SK-N-SH (cell line): Measurements from ENCODE around the gene FOXD3. TPM values are rescaled to one million over a fixed set of nuclear protein-coding genes. Genes with fewer than 3 reads are reported as not detected.

Experiments
- CTCF ChIA-PET: fragments of 300-600, 350-600 bp; formaldehyde crosslinking; extraction: SDS; loops from one replicate; lab custom pipeline; 2021; lab: Yijun Ruan, JAX
- POLR2A ChIA-PET: fragments of 350-600 bp; sonication (Branson Sonifier 250); formaldehyde crosslinking; extraction: SDS; loops from one replicate; lab custom pipeline; 2020; ENCODE audit warnings: antibody characterized with exemption, inconsistent platforms; lab: Yijun Ruan, JAX
- DNase-seq: peaks from one replicate; pipeline ENCODE4 v3.0.0; 2012
- H2AFZ ChIP-seq: fragments of 200-600 bp; sonication (generic); 2 replicates; pipeline ENCODE4 v1.8.1; 2016; ENCODE audit warnings: antibody characterized with exemption, mild to moderate bottlenecking, low read depth
- H3F3A ChIP-seq: fragments of 200-600 bp; sonication (generic); replicated peaks from 2 replicates; pipeline ENCODE3; 2016; ENCODE audit warnings: antibody characterized with exemption, mild to moderate bottlenecking; ENCODE audit not compliant: insufficient read depth
- H3K27ac ChIP-seq, 2 experiments: fragments of 200-500 bp in 1 of 2; fragments of 200-600 bp in 1 of 2; sonication (Bioruptor generic) in 1 of 2; sonication (generic), shearing (Covaris generic) in 1 of 2; 2 replicates each; pipeline versions ENCODE4 v1.5.1 to v1.6.1; 2014 to 2016; ENCODE audit warnings: low read depth in 2 of 2, inconsistent platforms in 1 of 2, low read length in 1 of 2, mild to moderate bottlenecking in 1 of 2, mixed read lengths in 1 of 2
- H3K27me3 ChIP-seq: fragments of 200-600 bp; sonication (generic), shearing (Covaris generic); 2 replicates; pipeline ENCODE4 v1.6.1; 2016; ENCODE audit warnings: mixed run types; ENCODE audit not compliant: insufficient read depth
- H3K36me3 ChIP-seq, 2 experiments: fragments of 200-500 bp in 1 of 2; fragments of 200-600 bp in 1 of 2; sonication (Bioruptor generic) in 1 of 2; sonication (generic) in 1 of 2; replicated peaks in 1 of 2; 2 replicates each; pipeline versions ENCODE3 to v1.5.1; 2014 to 2016; ENCODE audit warnings: low read length in 1 of 2, mild to moderate bottlenecking in 1 of 2; ENCODE audit not compliant: insufficient read depth in 2 of 2, control insufficient read depth in 1 of 2
- H3K4me1 ChIP-seq, 2 experiments: fragments of 200-500 bp in 1 of 2; fragments of 200-600 bp in 1 of 2; sonication (Bioruptor generic) in 1 of 2; sonication (generic), shearing (Covaris generic) in 1 of 2; 2 replicates each; pipeline versions ENCODE4 v1.5.1 to v1.6.1; 2014 to 2016; ENCODE audit warnings: low read depth in 1 of 2, low read length in 1 of 2, mixed run types in 1 of 2; ENCODE audit not compliant: insufficient read depth in 2 of 2, control insufficient read depth in 1 of 2
- H3K4me2 ChIP-seq: fragments of 200-600 bp; sonication (generic), shearing (Covaris generic); 2 replicates; pipeline ENCODE4 v1.6.1; 2017; ENCODE audit warnings: mixed run types
- H3K4me3 ChIP-seq, 2 experiments: fragments of 200-500 bp in 1 of 2; fragments of 200-600 bp in 1 of 2; sonication (Bioruptor generic) in 1 of 2; sonication (generic), shearing (Covaris generic) in 1 of 2; 2 replicates each; pipeline versions ENCODE4 v1.5.1 to v1.8.1; 2014 to 2016; ENCODE audit warnings: low read depth in 2 of 2, inconsistent platforms in 1 of 2, low read length in 1 of 2, mild to moderate bottlenecking in 1 of 2, mixed read lengths in 1 of 2, moderate library complexity in 1 of 2
- H3K79me2 ChIP-seq: fragments of 200-600 bp; sonication (generic); 2 replicates; pipeline ENCODE4 v1.8.1; 2017; ENCODE audit warnings: mild to moderate bottlenecking; ENCODE audit not compliant: insufficient read depth
- H3K9ac ChIP-seq: fragments of 200-600 bp; sonication (generic); 2 replicates; pipeline ENCODE4 v1.6.1; 2017; ENCODE audit warnings: mixed run types
- H3K9me2 ChIP-seq: fragments of 200-600 bp; sonication (generic); 2 replicates; pipeline ENCODE4 v1.6.1; 2017; ENCODE audit warnings: mixed run types
- H3K9me3 ChIP-seq: fragments of 200-600 bp; sonication (generic); 2 replicates; pipeline ENCODE4 v1.6.1; 2017; ENCODE audit warnings: mixed run types, mild to moderate bottlenecking, moderate library complexity
- H4K20me1 ChIP-seq: fragments of 200-600 bp; sonication (generic); 2 replicates; pipeline ENCODE4 v1.6.1; 2017; ENCODE audit warnings: mild to moderate bottlenecking, mixed run types; ENCODE audit not compliant: insufficient read depth
- CHD2 ChIP-seq: fragments of 150-350 bp; IDR thresholded peaks from 2 replicates; pipeline ENCODE4 v1.6.1; 2018; ENCODE audit warnings: low read length; ENCODE audit not compliant: partially characterized antibody
- ELF1 ChIP-seq: IDR thresholded peaks from 2 replicates; pipeline ENCODE4 v1.4.0; 2012
- EZH2phosphoT487 ChIP-seq: fragments of 200-600 bp; sonication (generic); IDR thresholded peaks from 2 replicates; pipeline ENCODE4 v1.6.1; 2017; ENCODE audit warnings: low read depth, mixed run types, mild to moderate bottlenecking, antibody characterized with exemption, moderate library complexity, borderline replicate concordance
- FOSL2 ChIP-seq: IDR thresholded peaks from 2 replicates; pipeline ENCODE4 v1.4.0; 2012; ENCODE audit warnings: low read depth, mild to moderate bottlenecking, moderate library complexity, borderline replicate concordance
- FOXJ3 ChIP-seq: sonication (generic); formaldehyde crosslinking; IDR thresholded peaks from 2 replicates; pipeline ENCODE4 v1.5.1; 2020; ENCODE audit warnings: mild to moderate bottlenecking, missing genetic modification reagents
- GABPA ChIP-seq: IDR thresholded peaks from 2 replicates; pipeline ENCODE4 v1.4.0; 2012; ENCODE audit warnings: low read depth, mild to moderate bottlenecking
- GATA2 ChIP-seq: sonication (generic); formaldehyde crosslinking; IDR thresholded peaks from 2 replicates; pipeline ENCODE4 v1.5.0; 2020; ENCODE audit warnings: mild to moderate bottlenecking, missing genetic modification reagents
- MXI1 ChIP-seq: IDR thresholded peaks from 2 replicates; pipeline ENCODE4 v1.6.1; 2012; ENCODE audit warnings: mild to moderate bottlenecking, low read depth, low read length, improper control_type of control experiment
- NRF1 ChIP-seq: IDR thresholded peaks from 2 replicates; pipeline ENCODE4 v1.6.1; 2012; ENCODE audit warnings: low read depth, mild to moderate bottlenecking, low read length
- POLR2AphosphoS5 ChIP-seq: IDR thresholded peaks from 2 replicates; pipeline ENCODE4 v1.6.1; 2012; ENCODE audit warnings: low read depth, low read length
- SIN3A ChIP-seq: IDR thresholded peaks from 2 replicates; pipeline ENCODE4 v1.6.1; 2012; ENCODE audit warnings: low read depth, mild to moderate bottlenecking, low read length, moderate library complexity, borderline replicate concordance
- TAF1 ChIP-seq: IDR thresholded peaks from 2 replicates; pipeline ENCODE4 v1.6.1; 2012; ENCODE audit warnings: low read depth, mild to moderate bottlenecking, low read length, moderate library complexity, borderline replicate concordance
- TCF12 ChIP-seq: IDR thresholded peaks from 2 replicates; pipeline ENCODE4 v1.4.0; 2012
- TEAD4 ChIP-seq: IDR thresholded peaks from 2 replicates; pipeline ENCODE4 v1.4.0; 2012; ENCODE audit warnings: mild to moderate bottlenecking, borderline replicate concordance; ENCODE audit not compliant: insufficient read depth
- YY1 ChIP-seq: IDR thresholded peaks from 2 replicates; pipeline ENCODE4 v1.4.0; 2012; ENCODE audit warnings: low read depth, mild to moderate bottlenecking
- WGBS: methylation state at CpG from one replicate; pipeline ENCODE4 v1.1.6; 2017; ENCODE audit warnings: low lambda C conversion rate; 5-methylcytosine and 5-hydroxymethylcytosine counted together
- polyA plus RNA-seq, 3 experiments: library from polyadenylated mRNA; depleted of rRNA; stranded (reverse); fragments of >200 nt; gene quantifications; 2 replicates each; pipeline ENCODE4 v1.2.3, GENCODE V29; 2012
- TF ChIP-seq, protein P1 (sequence below): IDR thresholded peaks from 2 replicates; pipeline ENCODE4 v1.4.0; 2012; ENCODE audit warnings: low read depth

Gene FOXD3
- polyA plus RNA-seq, 1 of the 3 experiments (the other 2 are of a cell fraction) = not detected

DNA sequence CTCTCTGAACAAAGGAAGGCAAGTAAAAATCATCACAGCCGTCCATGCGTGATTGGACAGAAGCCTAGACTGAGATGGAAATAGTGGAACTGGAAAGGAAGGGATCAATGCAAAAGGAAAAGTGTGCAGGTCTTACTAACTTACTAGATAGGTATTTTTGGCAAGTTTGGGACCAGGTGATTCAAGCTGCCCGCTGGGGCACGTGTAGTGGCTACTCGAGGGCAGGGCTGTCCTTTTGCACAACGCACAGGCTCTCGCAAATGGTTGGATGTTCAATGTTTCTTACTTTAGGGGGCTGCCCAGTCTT lies 44.5 kb downstream of the FOXD3 start (continued):
- no peak for TF ChIP-seq TCF12
- TF ChIP-seq GABPA = no peak
- TF ChIP-seq CHD2 = no peak
- no peak for TF ChIP-seq YY1
- no peak for TF ChIP-seq GATA2

DNA sequence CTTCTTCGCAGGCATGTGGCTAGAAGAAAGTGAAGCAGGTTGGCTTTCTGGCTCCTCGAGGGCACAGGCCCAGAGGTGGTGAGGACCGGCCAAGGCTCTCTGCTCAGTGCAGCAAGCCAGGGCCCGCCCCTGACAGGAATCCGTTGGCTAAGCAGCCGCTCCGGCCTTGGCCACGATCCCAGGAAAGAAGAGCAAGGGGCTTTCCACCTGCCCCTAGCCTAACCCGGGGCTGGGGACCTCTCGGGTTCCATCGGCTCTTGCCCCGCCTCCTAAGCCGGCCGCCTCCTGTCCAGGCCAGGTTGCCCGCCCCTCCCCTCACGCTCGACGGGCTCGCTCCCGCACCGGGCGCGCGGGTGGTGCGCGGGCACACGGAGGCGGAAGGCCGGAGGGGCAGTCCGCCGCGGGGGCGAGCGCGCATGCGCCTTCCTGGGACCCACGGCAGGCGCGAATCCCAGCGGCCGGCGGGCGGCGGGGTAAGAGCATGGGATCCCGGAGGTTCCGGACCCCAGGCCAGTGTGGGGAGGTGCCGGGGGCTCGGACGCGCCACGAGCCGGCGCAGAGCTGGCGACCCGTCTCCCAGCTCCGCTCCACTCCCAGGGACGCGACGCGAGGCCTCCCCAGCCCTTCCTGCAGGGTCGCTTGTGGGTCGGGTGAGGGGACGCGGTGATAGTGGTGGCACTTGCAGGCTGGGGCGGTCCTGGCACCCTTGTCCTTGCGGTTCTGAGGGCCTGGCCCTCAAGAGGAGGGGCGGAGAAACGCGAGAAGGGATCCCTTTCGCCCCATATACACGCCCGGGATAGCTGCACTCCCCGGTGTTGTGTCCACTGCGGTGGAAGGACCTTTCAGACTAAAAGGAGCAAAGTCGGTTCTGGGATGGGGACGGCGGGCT lies 45.1 kb downstream of the FOXD3 start, which contains the start of gene ALG6:
ALG6 (plus strand) TSS at position 413 of the 889 bp plus-strand sequence. CDS start 3,351 bp downstream, outside the sequence.
- Histone ChIP-seq H3K9me3 (no peaks in the 10 kb centered on the region), H3K4me2 (peak within 1 kb of the TSS; percentile 83), H3K27ac (peak within 1 kb of the TSS; percentile 54 to 91), H3K27me3 (no peaks in the 10 kb centered on the region), H3K36me3 (peaks cover 0 to 3% of the 10 kb centered on the region in 2 experiments), H3K4me3 (peak within 1 kb of the TSS; percentile 91 to 92), H3K4me1 (peaks cover 0 to 5% of the 10 kb centered on the region in 2 experiments; a peak in 1 of 4 replicates), H3K79me2 (no peaks in the 10 kb centered on the region; the same call in 1 of the 2 replicates), H3F3A (no peaks in the 10 kb centered on the region), H3K9ac (peak within 1 kb of the TSS; percentile 74), H2AFZ (peak within 1 kb of the TSS; percentile 99), H3K9me2 (no peaks in the 10 kb centered on the region), H4K20me1 (no peaks in the 10 kb centered on the region)
- ChIA-PET CTCF (interaction anchor here (0.6 to 0.7 kb wide), 3 partner anchors 52 to 710 kb away, joined by 3 to 4 read pairs (median 3); no protein-coding TSS in a partner anchor), POLR2A (no interaction called here)
- DNase-seq = peak; percentile 100
- TF ChIP-seq FOSL2 (no peak), ELF1 (peak; percentile 60; the same call in 1 of the 2 replicates), NRF1 (peak; percentile 66), SIN3A (no peak; the same call in 1 of the 2 replicates), MXI1 (peak; percentile 72; the same call in 1 of the 2 replicates), YY1 (no peak; the same call in 1 of the 2 replicates), TAF1 (peak; percentile 65; the same call in 1 of the 2 replicates), FOXJ3 (CRISPR knock-in tag) (no peak), TEAD4 (no peak), CHD2 (peak; percentile 37), POLR2AphosphoS5 (peak; percentile 81), EZH2phosphoT487 (no peak)
- TF ChIP-seq, protein P1, sequence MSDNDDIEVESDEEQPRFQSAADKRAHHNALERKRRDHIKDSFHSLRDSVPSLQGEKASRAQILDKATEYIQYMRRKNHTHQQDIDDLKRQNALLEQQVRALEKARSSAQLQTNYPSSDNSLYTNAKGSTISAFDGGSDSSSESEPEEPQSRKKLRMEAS = peak; percentile 55
- WGBS = under 1% methylated on average over 13 of the region's 77 CpGs
